HL-60 (cell line): ENCODE data around the gene ABCA4.

ENCODE experiments used
- DNase-seq, 2 experiments: peaks; one replicate each; pipeline ENCODE4 v3.0.0-alpha.2; 2010 to 2020; ENCODE audit warnings: low read depth in 1 of 2, low spot score in 1 of 2
- H3K27ac ChIP-seq: fragments of 250-450 bp; sonication (Bioruptor Pico); replicated peaks from 2 replicates; pipeline ENCODE4 v1.5.1; 2020; ENCODE audit warnings: mild to moderate bottlenecking, moderate library complexity
- H3K27me3 ChIP-seq: fragments of 250-450 bp; sonication (Bioruptor Pico); 2 replicates; pipeline ENCODE4 v1.5.1; 2021; ENCODE audit warnings: mild to moderate bottlenecking, moderate library complexity; ENCODE audit not compliant: insufficient read depth, poor library complexity, severe bottlenecking
- H3K4me3 ChIP-seq: replicated peaks from 2 replicates; pipeline ENCODE4 v1.5.1; 2011; ENCODE audit warnings: mild to moderate bottlenecking, control low read depth, low read length; ENCODE audit not compliant: insufficient read depth
- GABPA ChIP-seq: IDR thresholded peaks from 2 replicates; pipeline ENCODE4 v1.6.1; 2012; ENCODE audit warnings: low read depth
- POLR2AphosphoS5 ChIP-seq: IDR thresholded peaks from 2 replicates; pipeline ENCODE4 v1.6.1; 2012; ENCODE audit warnings: low read depth
- SPI1 ChIP-seq: IDR thresholded peaks from 2 replicates; pipeline ENCODE4 v1.6.1; 2012; ENCODE audit warnings: low read depth, mild to moderate bottlenecking, borderline replicate concordance
- TF ChIP-seq, protein P1 (sequence below): IDR thresholded peaks from one replicate; pipeline ENCODE4 v1.5.1; 2011; ENCODE audit warnings: low read length, control low read depth, inconsistent platforms; ENCODE audit not compliant: insufficient read depth
- TF ChIP-seq, protein P2 (sequence below): IDR thresholded peaks from 2 replicates; pipeline ENCODE4 v1.6.1; 2012; ENCODE audit warnings: low read depth; ENCODE audit not compliant: insufficient replicate concordance

Gene ABCA4

DNA sequence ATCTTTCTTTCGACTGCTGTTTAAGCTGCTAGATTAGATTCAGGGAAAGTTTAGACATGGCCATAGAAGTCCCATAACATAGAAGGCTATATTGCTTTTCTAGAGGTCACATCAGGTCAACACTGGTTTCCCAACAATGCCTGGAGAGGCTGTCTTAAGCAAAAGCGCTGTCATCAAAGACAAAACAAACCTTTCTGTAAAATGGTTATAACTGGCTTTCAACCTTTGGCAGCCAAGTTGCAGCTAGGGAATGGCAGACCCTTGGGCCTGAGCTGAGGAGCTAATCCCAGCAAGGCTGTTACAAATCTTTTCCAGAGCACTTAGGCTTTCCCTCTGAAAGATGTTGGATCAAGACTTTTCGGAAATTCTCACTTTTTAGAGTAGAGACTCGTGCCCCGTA, 11.2 kb upstream of the ABCA4 start:
- DNase-seq: no peak
- TF ChIP-seq, protein P1, sequence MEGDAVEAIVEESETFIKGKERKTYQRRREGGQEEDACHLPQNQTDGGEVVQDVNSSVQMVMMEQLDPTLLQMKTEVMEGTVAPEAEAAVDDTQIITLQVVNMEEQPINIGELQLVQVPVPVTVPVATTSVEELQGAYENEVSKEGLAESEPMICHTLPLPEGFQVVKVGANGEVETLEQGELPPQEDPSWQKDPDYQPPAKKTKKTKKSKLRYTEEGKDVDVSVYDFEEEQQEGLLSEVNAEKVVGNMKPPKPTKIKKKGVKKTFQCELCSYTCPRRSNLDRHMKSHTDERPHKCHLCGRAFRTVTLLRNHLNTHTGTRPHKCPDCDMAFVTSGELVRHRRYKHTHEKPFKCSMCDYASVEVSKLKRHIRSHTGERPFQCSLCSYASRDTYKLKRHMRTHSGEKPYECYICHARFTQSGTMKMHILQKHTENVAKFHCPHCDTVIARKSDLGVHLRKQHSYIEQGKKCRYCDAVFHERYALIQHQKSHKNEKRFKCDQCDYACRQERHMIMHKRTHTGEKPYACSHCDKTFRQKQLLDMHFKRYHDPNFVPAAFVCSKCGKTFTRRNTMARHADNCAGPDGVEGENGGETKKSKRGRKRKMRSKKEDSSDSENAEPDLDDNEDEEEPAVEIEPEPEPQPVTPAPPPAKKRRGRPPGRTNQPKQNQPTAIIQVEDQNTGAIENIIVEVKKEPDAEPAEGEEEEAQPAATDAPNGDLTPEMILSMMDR: no peak
- TF ChIP-seq, protein P2, sequence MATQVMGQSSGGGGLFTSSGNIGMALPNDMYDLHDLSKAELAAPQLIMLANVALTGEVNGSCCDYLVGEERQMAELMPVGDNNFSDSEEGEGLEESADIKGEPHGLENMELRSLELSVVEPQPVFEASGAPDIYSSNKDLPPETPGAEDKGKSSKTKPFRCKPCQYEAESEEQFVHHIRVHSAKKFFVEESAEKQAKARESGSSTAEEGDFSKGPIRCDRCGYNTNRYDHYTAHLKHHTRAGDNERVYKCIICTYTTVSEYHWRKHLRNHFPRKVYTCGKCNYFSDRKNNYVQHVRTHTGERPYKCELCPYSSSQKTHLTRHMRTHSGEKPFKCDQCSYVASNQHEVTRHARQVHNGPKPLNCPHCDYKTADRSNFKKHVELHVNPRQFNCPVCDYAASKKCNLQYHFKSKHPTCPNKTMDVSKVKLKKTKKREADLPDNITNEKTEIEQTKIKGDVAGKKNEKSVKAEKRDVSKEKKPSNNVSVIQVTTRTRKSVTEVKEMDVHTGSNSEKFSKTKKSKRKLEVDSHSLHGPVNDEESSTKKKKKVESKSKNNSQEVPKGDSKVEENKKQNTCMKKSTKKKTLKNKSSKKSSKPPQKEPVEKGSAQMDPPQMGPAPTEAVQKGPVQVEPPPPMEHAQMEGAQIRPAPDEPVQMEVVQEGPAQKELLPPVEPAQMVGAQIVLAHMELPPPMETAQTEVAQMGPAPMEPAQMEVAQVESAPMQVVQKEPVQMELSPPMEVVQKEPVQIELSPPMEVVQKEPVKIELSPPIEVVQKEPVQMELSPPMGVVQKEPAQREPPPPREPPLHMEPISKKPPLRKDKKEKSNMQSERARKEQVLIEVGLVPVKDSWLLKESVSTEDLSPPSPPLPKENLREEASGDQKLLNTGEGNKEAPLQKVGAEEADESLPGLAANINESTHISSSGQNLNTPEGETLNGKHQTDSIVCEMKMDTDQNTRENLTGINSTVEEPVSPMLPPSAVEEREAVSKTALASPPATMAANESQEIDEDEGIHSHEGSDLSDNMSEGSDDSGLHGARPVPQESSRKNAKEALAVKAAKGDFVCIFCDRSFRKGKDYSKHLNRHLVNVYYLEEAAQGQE: no peak
- no peak overlapping the region for H3K4me3 ChIP-seq
- H3K27ac ChIP-seq: no peak overlapping the region
- no peaks in the 10 kb centered on the region for H3K27me3 ChIP-seq

DNA sequence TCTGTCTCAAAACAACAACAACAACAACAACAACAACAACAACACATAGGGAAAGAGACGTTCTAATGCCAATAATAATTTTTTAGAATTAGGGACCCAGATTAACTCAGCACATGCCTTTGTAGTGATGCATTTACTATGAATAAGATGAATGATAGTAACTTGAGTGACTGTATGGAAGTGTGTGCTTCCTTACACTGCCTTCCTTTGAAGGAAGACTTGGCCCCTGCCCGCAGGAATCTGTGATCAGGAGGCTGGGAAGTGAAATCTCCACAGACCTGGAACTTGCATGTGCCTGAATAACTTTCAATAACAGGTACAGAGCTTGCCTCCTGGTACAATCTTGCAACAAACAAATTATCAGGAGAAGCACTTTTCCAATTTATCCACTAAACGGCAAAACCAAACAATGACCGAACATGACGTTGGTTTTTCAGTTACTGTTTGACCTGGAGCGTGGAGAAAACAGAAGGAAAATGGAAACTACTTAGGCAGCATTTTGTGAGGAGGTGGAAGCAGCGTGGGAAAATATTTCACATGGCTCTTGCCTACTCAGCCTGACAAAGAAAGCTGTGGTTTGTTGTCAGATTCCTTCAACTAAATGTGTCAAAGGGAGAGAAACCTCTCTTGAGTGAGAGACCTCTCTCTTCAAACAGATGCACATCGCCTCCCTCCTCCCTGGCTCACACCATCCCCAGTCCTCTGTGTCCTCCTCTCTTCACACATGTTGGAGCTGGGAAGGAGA, 10.1 kb upstream of the ABCA4 start:
- Histone ChIP-seq H3K27ac (no peak overlapping the region), H3K4me3 (no peak overlapping the region), H3K27me3 (peaks cover 3% of the 10 kb centered on the region)
- TF ChIP-seq SPI1 (no peak), POLR2AphosphoS5 (no peak), GABPA (no peak)
- TF ChIP-seq, protein P1: no peak
- TF ChIP-seq, protein P2: no peak
- no peak for DNase-seq

DNA sequence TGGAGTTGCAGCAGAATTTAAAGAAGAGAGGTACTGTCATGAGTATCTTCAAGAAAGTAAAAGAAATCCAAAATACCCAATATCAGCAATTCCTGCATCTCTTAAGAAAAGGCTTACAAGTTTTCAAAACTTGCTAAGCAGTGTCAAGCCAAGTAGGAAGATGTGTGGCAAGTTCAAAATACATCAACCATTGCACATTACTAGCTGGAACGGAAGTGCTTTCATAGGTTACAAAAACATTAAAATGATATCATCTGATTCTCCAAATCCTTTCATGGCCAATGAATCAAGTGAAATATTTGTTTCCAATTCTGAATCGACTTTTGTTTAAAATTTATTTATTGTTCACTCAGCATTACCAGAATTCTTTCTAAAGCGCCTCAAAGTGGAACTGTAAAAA, 5.7 kb upstream of the ABCA4 start:
- Histone ChIP-seq H3K27me3 (peaks cover 3% of the 10 kb centered on the region), H3K27ac (no peak overlapping the region), H3K4me3 (no peak overlapping the region)
- DNase-seq: no peak
- TF ChIP-seq, protein P1: no peak
- TF ChIP-seq POLR2AphosphoS5: no peak
